GM12872 (cell line): ENCODE data around the gene BCL2L11.

ENCODE experiments used
- TF ChIP-seq, protein P1 (sequence below): IDR thresholded peaks from 3 replicates; pipeline ENCODE4 v1.5.1; 2011; ENCODE audit warnings: low read depth, mild to moderate bottlenecking, low read length, moderate library complexity; ENCODE audit not compliant: insufficient read depth

Gene BCL2L11

GRCh38 chr2:111172666-111173065, 52.0 kb downstream of the BCL2L11 start:
- TF ChIP-seq, protein P1, sequence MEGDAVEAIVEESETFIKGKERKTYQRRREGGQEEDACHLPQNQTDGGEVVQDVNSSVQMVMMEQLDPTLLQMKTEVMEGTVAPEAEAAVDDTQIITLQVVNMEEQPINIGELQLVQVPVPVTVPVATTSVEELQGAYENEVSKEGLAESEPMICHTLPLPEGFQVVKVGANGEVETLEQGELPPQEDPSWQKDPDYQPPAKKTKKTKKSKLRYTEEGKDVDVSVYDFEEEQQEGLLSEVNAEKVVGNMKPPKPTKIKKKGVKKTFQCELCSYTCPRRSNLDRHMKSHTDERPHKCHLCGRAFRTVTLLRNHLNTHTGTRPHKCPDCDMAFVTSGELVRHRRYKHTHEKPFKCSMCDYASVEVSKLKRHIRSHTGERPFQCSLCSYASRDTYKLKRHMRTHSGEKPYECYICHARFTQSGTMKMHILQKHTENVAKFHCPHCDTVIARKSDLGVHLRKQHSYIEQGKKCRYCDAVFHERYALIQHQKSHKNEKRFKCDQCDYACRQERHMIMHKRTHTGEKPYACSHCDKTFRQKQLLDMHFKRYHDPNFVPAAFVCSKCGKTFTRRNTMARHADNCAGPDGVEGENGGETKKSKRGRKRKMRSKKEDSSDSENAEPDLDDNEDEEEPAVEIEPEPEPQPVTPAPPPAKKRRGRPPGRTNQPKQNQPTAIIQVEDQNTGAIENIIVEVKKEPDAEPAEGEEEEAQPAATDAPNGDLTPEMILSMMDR: no peak

GRCh38 chr2:111173338-111173737, 52.6 kb downstream of the BCL2L11 start:
- TF ChIP-seq, protein P1: no peak

DNA sequence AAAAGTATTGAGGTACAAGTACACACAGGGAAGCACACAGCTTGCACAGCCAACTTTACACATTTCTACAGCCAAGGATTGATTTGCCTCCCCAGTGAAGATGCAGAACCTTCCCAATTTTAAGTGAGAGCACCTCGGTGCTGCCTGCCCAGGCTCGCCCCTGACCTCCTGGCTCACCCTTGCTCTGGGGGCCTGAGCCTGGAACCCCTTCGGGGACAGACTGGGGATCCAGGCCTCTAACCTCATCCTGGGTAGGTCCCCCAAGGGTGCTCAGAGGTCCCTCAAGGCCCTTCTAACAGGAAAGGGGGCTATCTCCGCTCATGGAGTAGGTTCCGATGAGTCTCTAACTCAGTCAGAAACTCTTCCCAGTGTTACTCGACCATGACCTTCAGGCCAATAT, 53.1 kb downstream of the BCL2L11 start:
- TF ChIP-seq, protein P1: no peak

- TF ChIP-seq, protein P1: no peak
These were observed 54.9 kb downstream of the BCL2L11 start for GRCh38 chr2:111175615-111176014.

DNA sequence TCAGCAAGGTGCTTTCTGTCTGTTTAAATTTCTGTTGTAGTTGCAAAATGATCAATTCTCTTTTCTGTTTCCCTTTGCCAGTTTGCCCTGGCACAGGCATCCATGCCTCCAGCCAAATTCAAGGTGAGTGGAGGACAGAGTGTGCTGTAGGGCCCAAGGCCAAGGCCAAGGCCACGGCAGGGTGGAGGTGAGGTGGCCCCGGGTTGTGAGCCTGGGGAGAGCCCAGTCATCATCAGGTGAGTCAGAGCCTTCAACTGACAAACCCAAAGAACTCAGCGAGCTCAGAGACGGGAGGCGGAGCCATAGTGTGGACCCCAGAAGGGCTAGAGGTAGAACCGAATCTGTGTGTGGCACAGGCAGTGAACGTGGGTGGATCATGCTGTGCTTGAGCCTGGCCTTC, 55.7 kb downstream of the BCL2L11 start:
- TF ChIP-seq, protein P1: no peak

GRCh38 chr2:111176867-111177266, 56.2 kb downstream of the BCL2L11 start:
- TF ChIP-seq, protein P1: no peak

GRCh38 chr2:111178296-111178695, 57.6 kb downstream of the BCL2L11 start:
- TF ChIP-seq, protein P1: no peak
